HepG2 (cell line): ENCODE results near the gene MAB21L4. TPM values are rescaled to one million over a fixed set of nuclear protein-coding genes. Genes with fewer than 3 reads are reported as not detected.

Source experiments
- BHLHE40 ChIP-seq: IDR thresholded peaks from 2 replicates; pipeline ENCODE4 v1.6.1; 2011; ENCODE audit warnings: low read length, improper control_type of control experiment
- HNF1A ChIP-seq, 2 experiments: sonication (generic) in 1 of 2; formaldehyde crosslinking in 1 of 2; IDR thresholded peaks; 2 replicates each; pipeline versions ENCODE4 v1.4.0 to v1.6.1; 2016 to 2020; ENCODE audit warnings: borderline replicate concordance in 1 of 2, low read depth in 1 of 2, mild to moderate bottlenecking in 1 of 2, missing genetic modification reagents in 1 of 2
- KDM5A ChIP-seq: fragments of 200-600 bp; sonication (generic); IDR thresholded peaks from 2 replicates; pipeline ENCODE4 v1.7.0; 2018; ENCODE audit warnings: antibody characterized with exemption, mild to moderate bottlenecking, low read length, borderline replicate concordance
- MBD4 ChIP-seq: IDR thresholded peaks from 2 replicates; pipeline ENCODE4 v1.6.1; 2012; ENCODE audit warnings: low read length, inconsistent platforms, borderline replicate concordance
- MED1 ChIP-seq: sonication (generic); formaldehyde crosslinking; IDR thresholded peaks from 2 replicates; pipeline ENCODE4 v1.4.0; 2020; ENCODE audit warnings: missing genetic modification reagents
- MTA3 ChIP-seq: sonication (generic); formaldehyde crosslinking; IDR thresholded peaks from 2 replicates; pipeline ENCODE4 v1.4.0; 2020; ENCODE audit warnings: missing genetic modification reagents
- PAF1 ChIP-seq: IDR thresholded peaks from 2 replicates; pipeline ENCODE4 v1.6.1; 2016; ENCODE audit warnings: missing genetic modification reagents, missing compliant biosample characterization
- PBX3 ChIP-seq: sonication (generic); formaldehyde crosslinking; IDR thresholded peaks from 2 replicates; pipeline ENCODE4 v1.8.1; 2023; ENCODE audit warnings: missing genetic modification reagents, inconsistent platforms, borderline replicate concordance
- RAD21 ChIP-seq: fragments of 450-650 bp; formaldehyde crosslinking; IDR thresholded peaks from 2 replicates; pipeline ENCODE4 v1.5.0; 2020; ENCODE audit warnings: mild to moderate bottlenecking
- ZBTB14 ChIP-seq: sonication (generic); formaldehyde crosslinking; IDR thresholded peaks from 2 replicates; pipeline ENCODE4 v1.4.0; 2020; ENCODE audit warnings: missing genetic modification reagents
- ZFX ChIP-seq: sonication (generic); formaldehyde crosslinking; IDR thresholded peaks from 2 replicates; pipeline ENCODE4 v1.4.0; 2020; ENCODE audit warnings: mild to moderate bottlenecking, low read depth, missing genetic modification reagents, moderate library complexity
- ZMAT5 ChIP-seq: sonication (generic); formaldehyde crosslinking; IDR thresholded peaks from 2 replicates; pipeline ENCODE4 v1.5.0; 2020; ENCODE audit warnings: mild to moderate bottlenecking, low read depth, missing genetic modification reagents, borderline replicate concordance
- ZNF446 ChIP-seq: sonication (generic); formaldehyde crosslinking; IDR thresholded peaks from 2 replicates; pipeline ENCODE4 v1.5.0; 2020; ENCODE audit warnings: mild to moderate bottlenecking, missing genetic modification reagents
- ZNF550 ChIP-seq: sonication (generic); formaldehyde crosslinking; IDR thresholded peaks from 2 replicates; pipeline ENCODE4 v1.4.0; 2020; ENCODE audit warnings: mild to moderate bottlenecking, missing genetic modification reagents, borderline replicate concordance
- ZNF782 ChIP-seq: sonication (generic); formaldehyde crosslinking; IDR thresholded peaks from 2 replicates; pipeline ENCODE4 v1.4.0; 2020; ENCODE audit warnings: missing genetic modification reagents, mild to moderate bottlenecking, borderline replicate concordance
- polyA plus RNA-seq, 8 experiments: library from polyadenylated mRNA; depleted of rRNA in 3 of 8; stranded (reverse) in 7 of 8; unstranded in 1 of 8; fragments of >200 nt; fragmentation: Illumina TruSeq in 4 of 8; extraction: Trizol in 4 of 8; gene quantifications; 2 replicates each; pipeline versions ENCODE4 v1.2.1 to v1.2.3, GENCODE V29; 2011 to 2016; ENCODE audit warnings: low read depth in 4 of 8, missing spikeins in 1 of 8, mixed read lengths in 1 of 8; ENCODE audit not compliant: insufficient read depth in 1 of 8
- total RNA-seq, 5 experiments: library from RNA; depleted of rRNA; stranded (reverse); fragments of >200 nt; fragmentation: Illumina TruSeq; extraction: Trizol; gene quantifications; 2 replicates each; pipeline ENCODE4 v1.2.3, GENCODE V29; 2016; ENCODE audit warnings: low read depth in 1 of 5
- TF ChIP-seq, protein P1 (sequence below): IDR thresholded peaks from 2 replicates; pipeline ENCODE4 v1.4.0; 2020; ENCODE audit warnings: mild to moderate bottlenecking, missing genetic modification reagents

The MAB21L4 gene
- total and polyA plus RNA-seq, 2 of the 13 experiments (the other 11 are each of a cell fraction or from before 2014, with no cell fraction given) = 3.0 to 14.0 TPM

DNA sequence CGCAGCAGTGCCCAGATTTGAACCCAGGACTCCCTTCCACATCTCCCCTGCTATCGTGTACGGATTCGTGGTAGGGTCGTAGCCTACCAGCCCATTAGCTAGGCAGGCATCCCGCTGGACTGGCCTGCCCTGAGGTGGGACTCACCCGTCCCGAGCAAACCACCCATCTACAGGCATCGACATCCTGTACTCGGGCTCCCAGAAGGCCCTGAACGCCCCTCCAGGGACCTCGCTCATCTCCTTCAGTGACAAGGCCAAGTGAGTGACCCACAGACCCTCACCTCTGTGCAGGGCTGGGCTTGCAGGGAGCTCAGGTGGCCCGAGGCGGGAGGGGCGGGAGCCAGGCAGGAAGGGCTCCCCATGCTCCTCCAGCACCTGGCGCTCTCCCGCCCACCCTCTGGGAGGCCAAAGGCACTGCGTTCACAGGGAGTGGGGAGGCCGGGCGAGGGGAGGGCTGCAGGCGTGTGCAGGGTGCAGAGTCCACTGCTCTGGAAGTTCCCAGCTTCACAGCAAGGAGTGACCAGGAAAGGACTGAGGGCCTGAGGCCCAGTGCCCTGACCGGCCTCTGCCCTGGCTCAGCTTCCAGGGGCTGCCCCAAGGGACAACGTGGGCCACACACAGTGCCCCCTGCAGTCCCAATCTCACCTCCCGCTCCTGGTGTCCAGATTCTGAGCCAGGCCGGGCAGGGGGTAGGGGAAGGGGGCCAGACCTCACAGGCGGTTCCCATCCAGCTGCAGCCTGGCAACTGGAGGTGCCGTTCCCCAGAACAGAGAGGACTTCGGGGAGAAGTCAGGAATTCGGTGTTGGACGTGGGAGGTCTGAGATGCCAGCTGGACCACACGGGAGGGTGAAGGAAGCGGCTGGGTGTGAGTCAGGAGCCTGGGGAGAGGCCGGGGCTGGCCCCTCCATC, 21.9 kb downstream of the MAB21L4 start (continued):
- TF ChIP-seq HNF1A (IDR thresholded peaks at IDR 0.05; ENCODE audit: low read depth) (peak; percentile 34; the same call in 1 of the 2 replicates), HNF1A (CRISPR knock-in tag; IDR thresholded peaks at IDR 0.05; ENCODE audit: borderline replicate concordance) (no peak; the same call in none of the 2 replicates), ZNF782 (CRISPR knock-in tag) (no peak; the same call in 1 of the 2 replicates), ZFX (CRISPR knock-in tag) (peak; percentile 99), ZNF550 (CRISPR knock-in tag) (peak; percentile 82; the same call in 1 of the 2 replicates), KDM5A (no peak), ZBTB14 (no peak), RAD21 (peak; percentile 90), BHLHE40 (peak; percentile 94), PBX3 (CRISPR knock-in tag) (no peak), ZMAT5 (CRISPR knock-in tag) (no peak), MED1 (CRISPR knock-in tag) (peak; percentile 98), ZNF446 (CRISPR knock-in tag) (no peak), MTA3 (CRISPR knock-in tag) (no peak), MBD4 (no peak), PAF1 (CRISPR knock-in tag) (no peak)
- TF ChIP-seq, protein P1, sequence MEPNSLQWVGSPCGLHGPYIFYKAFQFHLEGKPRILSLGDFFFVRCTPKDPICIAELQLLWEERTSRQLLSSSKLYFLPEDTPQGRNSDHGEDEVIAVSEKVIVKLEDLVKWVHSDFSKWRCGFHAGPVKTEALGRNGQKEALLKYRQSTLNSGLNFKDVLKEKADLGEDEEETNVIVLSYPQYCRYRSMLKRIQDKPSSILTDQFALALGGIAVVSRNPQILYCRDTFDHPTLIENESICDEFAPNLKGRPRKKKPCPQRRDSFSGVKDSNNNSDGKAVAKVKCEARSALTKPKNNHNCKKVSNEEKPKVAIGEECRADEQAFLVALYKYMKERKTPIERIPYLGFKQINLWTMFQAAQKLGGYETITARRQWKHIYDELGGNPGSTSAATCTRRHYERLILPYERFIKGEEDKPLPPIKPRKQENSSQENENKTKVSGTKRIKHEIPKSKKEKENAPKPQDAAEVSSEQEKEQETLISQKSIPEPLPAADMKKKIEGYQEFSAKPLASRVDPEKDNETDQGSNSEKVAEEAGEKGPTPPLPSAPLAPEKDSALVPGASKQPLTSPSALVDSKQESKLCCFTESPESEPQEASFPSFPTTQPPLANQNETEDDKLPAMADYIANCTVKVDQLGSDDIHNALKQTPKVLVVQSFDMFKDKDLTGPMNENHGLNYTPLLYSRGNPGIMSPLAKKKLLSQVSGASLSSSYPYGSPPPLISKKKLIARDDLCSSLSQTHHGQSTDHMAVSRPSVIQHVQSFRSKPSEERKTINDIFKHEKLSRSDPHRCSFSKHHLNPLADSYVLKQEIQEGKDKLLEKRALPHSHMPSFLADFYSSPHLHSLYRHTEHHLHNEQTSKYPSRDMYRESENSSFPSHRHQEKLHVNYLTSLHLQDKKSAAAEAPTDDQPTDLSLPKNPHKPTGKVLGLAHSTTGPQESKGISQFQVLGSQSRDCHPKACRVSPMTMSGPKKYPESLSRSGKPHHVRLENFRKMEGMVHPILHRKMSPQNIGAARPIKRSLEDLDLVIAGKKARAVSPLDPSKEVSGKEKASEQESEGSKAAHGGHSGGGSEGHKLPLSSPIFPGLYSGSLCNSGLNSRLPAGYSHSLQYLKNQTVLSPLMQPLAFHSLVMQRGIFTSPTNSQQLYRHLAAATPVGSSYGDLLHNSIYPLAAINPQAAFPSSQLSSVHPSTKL (CRISPR knock-in tag) = peak; percentile 92
